Uterus (tissue), 4 donors: ENCODE results near the gene LPCAT3. TPM values are rescaled to one million over a fixed set of nuclear protein-coding genes. Genes with fewer than 3 reads are reported as not detected.
"Not testable (repeated sequence)": the region's sequence is repeated elsewhere in the genome, so short reads cannot be mapped to it uniquely, and the experiment has no call there.

Experiments used
- DNase-seq, 2 donors: peaks; one replicate each; pipeline ENCODE4 v3.0.0-alpha.2; 2019 to 2020
- H3K27ac ChIP-seq, 2 donors: fragments of 200-600 bp; sonication (generic); 1 replicate in 1 of 2; 2 replicates in 1 of 2; pipeline ENCODE4 v1.5.1; 2016 to 2018
- H3K27me3 ChIP-seq, 2 donors: fragments of 200-600 bp; sonication (generic); one replicate each; pipeline ENCODE4 v1.5.1; 2018 to 2019; ENCODE audit warnings: control low read depth in 1 of 2
- H3K36me3 ChIP-seq, 2 donors: fragments of 200-600 bp; sonication (generic); one replicate each; pipeline ENCODE4 v1.5.1; 2019; ENCODE audit warnings: control low read depth in 1 of 2
- H3K4me1 ChIP-seq, 2 donors: fragments of 200-600 bp; sonication (generic); one replicate each; pipeline ENCODE4 v1.5.1; 2018 to 2019; ENCODE audit warnings: control low read depth in 1 of 2
- H3K4me3 ChIP-seq, 2 donors: fragments of 200-600 bp; sonication (generic); 1 replicate in 1 of 2; 2 replicates in 1 of 2; pipeline ENCODE4 v1.5.1; 2018 to 2019; ENCODE audit warnings: mild to moderate bottlenecking in 1 of 2
- H3K9me3 ChIP-seq, 2 donors: fragments of 200-600 bp; sonication (generic); one replicate each; pipeline ENCODE4 v1.5.1; 2019; ENCODE audit warnings: control low read depth in 1 of 2
- POLR2A ChIP-seq, 2 donors: fragments of 450-650 bp; IDR thresholded peaks; one replicate each; pipeline ENCODE4 v1.6.1; 2016; ENCODE audit warnings: antibody characterized with exemption in 2 of 2, mild to moderate bottlenecking in 1 of 2, moderate library complexity in 1 of 2
- intact Hi-C: fragments of 100-400 bp; cut with DNase I; formaldehyde crosslinking; loops from one replicate; pipeline ENCODE4 v1.15.1; 2023; ENCODE audit warnings: low total_unique reads
- total RNA-seq, 4 donors: library from RNA; depleted of rRNA in 3 of 4; stranded (reverse); fragments of >200 nt in 3 of 4; gene quantifications; one replicate each; pipeline versions ENCODE4 v1.1.0 to v1.2.4, GENCODE V29; 2014 to 2023
- TF ChIP-seq, protein P1 (sequence below), 4 experiments: fragments of 200-600 bp in 2 of 4; fragments of 450-650 bp in 2 of 4; sonication (generic) in 2 of 4; IDR thresholded peaks; one replicate each; pipeline ENCODE4 v1.5.1; 2016 to 2019; ENCODE audit warnings: antibody characterized with exemption in 4 of 4, mild to moderate bottlenecking in 2 of 4, moderate library complexity in 1 of 4
- donor health status: DM: yes; HTN: yes; CAD: no.

Gene LPCAT3
- total RNA-seq, 4 donors from 2014 or later = 10.2 to 45.1 (median 17.1) TPM

DNA sequence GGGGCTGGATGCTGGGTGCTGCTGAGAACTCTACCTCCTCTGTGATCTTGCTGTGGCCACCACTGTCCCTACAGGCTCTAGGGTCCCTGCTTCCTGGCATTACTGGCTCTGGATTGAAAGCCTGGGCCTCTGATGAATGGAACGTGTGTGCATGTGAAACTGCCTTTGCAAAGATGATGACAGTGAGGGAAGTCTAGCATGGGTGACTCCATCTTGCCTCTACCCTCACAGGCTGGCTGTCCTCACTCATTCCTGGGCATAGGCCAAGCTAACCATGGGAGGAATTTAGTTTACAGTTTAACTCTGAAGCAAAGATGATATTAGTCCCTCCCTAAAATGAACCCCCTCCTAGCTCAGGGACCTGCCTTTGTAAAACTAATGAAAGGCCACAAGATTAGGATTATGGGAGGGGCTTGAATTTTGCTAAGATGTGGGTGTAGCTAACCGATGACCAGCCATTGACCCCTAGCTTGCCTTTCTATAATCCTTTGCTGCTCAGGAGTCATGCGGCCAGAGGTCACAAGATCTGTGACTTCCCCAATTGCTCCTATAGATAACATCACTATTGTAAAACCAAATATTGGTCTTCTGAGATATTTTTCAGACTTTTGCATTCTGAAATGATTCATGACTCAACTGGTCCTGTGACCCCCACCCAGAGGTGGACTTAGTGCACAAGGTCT lies 40.0 kb upstream of the LPCAT3 start:
- H3K9me3 ChIP-seq = no peaks in the 10 kb centered on the region
- H3K36me3 ChIP-seq = no peaks in the 10 kb centered on the region
- H3K27ac ChIP-seq = no peak overlapping the region
- H3K27me3 ChIP-seq = no peaks in the 10 kb centered on the region
- H3K4me3 ChIP-seq = no peak overlapping the region
- intact Hi-C loops = no loop called here
- H3K4me1 ChIP-seq = peaks cover 0 to 6% of the 10 kb centered on the region in 2 donors
- TF ChIP-seq POLR2A (IDR thresholded peaks at IDR 0.05) = no peak
- TF ChIP-seq, protein P1, sequence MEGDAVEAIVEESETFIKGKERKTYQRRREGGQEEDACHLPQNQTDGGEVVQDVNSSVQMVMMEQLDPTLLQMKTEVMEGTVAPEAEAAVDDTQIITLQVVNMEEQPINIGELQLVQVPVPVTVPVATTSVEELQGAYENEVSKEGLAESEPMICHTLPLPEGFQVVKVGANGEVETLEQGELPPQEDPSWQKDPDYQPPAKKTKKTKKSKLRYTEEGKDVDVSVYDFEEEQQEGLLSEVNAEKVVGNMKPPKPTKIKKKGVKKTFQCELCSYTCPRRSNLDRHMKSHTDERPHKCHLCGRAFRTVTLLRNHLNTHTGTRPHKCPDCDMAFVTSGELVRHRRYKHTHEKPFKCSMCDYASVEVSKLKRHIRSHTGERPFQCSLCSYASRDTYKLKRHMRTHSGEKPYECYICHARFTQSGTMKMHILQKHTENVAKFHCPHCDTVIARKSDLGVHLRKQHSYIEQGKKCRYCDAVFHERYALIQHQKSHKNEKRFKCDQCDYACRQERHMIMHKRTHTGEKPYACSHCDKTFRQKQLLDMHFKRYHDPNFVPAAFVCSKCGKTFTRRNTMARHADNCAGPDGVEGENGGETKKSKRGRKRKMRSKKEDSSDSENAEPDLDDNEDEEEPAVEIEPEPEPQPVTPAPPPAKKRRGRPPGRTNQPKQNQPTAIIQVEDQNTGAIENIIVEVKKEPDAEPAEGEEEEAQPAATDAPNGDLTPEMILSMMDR (IDR thresholded peaks at IDR 0.05) = no peak
- no peak for DNase-seq

DNA sequence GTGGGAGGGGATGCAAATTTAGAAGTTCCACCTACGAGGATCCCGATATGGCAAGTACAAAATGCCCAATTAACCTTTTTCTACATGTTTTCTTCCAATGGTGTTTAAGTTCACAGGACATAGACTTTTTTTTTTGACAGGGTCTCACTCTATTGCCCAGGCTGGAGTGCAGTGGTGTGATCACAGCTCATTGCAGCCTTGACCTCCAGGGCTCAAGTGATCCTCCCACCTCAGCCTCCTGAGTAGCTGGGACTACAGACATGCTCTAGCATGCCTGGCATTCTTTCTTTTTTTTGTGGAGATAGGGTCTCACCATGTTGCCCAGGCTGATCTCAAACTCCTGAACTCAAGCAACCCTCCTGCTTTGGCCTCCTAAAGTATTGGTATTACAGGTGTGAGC lies 37.5 kb upstream of the LPCAT3 start:
- H3K4me3 ChIP-seq, intact Hi-C loops, H3K4me1 ChIP-seq, H3K9me3 ChIP-seq, DNase-seq, H3K27ac ChIP-seq, H3K27me3 ChIP-seq, H3K36me3 ChIP-seq: not testable (repeated sequence)

DNA sequence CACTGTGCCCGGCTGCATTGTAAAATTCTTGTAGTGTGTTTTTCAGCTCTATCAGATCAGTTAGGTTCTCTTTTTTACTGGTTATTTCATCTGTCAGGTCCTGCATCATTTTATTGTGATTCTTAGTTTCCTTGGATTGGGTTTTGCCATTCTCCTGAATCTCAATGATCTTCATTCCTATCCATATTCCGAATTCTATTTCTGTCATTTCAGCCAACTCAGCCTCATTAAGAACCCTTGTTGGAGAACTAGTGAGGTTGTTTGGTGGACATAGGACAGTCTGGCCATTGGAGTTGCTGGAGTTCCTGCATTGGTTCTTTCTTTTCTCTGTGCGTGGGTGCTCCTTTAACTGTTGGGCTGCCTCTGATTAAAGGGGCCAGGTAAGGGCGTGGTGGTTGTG lies 36.6 kb upstream of the LPCAT3 start:
- H3K27ac ChIP-seq = no peak overlapping the region
- H3K9me3 ChIP-seq = no peaks in the 10 kb centered on the region
- no peaks in the 10 kb centered on the region for H3K27me3 ChIP-seq
- TF ChIP-seq, protein P1 (IDR thresholded peaks at IDR 0.05) = no peak
- TF ChIP-seq POLR2A (IDR thresholded peaks at IDR 0.05) = no peak
- H3K36me3 ChIP-seq = no peaks in the 10 kb centered on the region
- no peak for DNase-seq
- intact Hi-C loops = no loop called here
- H3K4me3 ChIP-seq = no peak overlapping the region
- H3K4me1 ChIP-seq = peaks cover 0 to 6% of the 10 kb centered on the region in 2 donors

DNA sequence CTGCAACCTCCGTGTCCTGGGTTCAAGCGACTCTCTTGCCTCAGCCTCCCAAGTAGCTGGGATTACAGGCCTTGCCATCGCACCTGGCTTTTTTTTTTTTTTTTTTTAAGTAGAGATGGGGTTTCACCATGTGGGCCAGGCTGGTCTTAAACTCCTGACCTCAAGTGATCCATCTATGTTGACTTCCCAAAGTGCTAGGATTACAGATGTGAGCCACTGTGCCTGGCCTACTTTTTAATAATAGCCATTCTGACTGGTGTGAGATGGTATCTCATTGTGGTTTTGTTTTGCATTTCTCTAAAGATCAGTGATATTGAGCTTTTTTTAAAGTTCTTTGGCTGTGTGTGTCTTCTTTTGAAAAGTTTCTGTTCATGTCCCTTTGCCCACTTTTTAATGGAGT lies 31.7 kb upstream of the LPCAT3 start:
- intact Hi-C loops, H3K36me3 ChIP-seq, H3K27me3 ChIP-seq, H3K4me1 ChIP-seq, H3K27ac ChIP-seq, DNase-seq, H3K4me3 ChIP-seq, H3K9me3 ChIP-seq: not testable (repeated sequence)

DNA sequence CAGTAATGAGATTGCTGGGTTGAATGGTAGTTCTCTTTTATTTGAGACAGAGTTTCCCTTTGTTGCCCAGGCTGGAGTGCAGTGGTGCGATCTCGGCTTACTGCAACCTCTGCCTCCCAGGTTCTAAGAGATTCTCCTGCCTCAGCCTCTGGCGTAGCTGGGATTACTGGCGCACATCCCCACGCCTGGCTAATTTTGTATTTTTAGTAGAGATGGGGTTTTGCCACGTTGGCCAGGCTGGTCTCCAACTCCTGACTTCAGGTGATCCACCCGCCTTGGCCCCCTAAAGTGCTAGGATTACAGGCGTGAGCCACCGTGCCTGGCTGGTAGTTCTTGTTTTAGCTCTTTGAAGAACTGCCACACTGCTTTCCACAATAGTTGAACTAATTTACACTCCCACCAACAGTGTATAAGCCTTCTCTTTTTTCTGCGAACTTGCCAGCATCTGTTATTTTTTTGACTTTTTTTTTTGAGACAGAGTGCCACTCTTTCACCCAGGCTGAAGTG lies 31.2 kb upstream of the LPCAT3 start:
- H3K36me3 ChIP-seq, H3K27ac ChIP-seq, intact Hi-C loops, H3K9me3 ChIP-seq, H3K4me1 ChIP-seq, DNase-seq, H3K27me3 ChIP-seq, H3K4me3 ChIP-seq: not testable (repeated sequence)

DNA sequence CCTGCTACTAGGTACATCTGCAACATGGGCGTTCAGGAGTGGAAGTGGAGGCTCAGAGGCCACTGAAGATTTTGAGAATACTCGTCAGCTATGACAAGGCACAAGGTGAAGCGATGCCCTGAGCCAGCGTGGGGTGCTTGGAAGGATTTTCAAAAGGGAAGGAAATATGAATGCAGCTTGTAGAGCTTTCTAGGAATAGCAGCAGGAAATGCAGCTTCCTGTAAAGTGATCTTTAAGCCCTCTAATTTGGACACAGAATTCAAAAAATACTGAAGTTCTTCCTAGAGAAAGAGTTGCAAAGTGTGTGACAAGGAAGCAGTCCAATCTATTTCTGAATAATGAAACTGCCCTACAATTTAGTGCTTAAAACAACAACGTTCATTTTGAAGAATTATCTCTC lies 29.0 kb upstream of the LPCAT3 start:
- no peak for DNase-seq
- Histone ChIP-seq H3K9me3 (no peaks in the 10 kb centered on the region), H3K4me3 (no peak overlapping the region), H3K27me3 (no peaks in the 10 kb centered on the region), H3K36me3 (no peaks in the 10 kb centered on the region), H3K4me1 (no peaks in the 10 kb centered on the region), H3K27ac (no peak overlapping the region)
- intact Hi-C loops = no loop called here
- TF ChIP-seq POLR2A (IDR thresholded peaks at IDR 0.05) = no peak
- TF ChIP-seq, protein P1 (IDR thresholded peaks at IDR 0.05) = no peak
